Bronchial epithelial cell (primary cell): Measurements from ENCODE around the gene ZBED4. TPM values are rescaled to one million over a fixed set of nuclear protein-coding genes. Genes with fewer than 3 reads are reported as not detected.

Experiments
- DNase-seq: peaks from one replicate; pipeline ENCODE4 v3.0.0-alpha.2; 2010; ENCODE audit warnings: low read depth
- FAIRE-seq: peaks from 2 replicates; lab custom pipeline; 2011; peaks lifted over from hg19 to GRCh38; lab: Jason Lieb, UNC
- H3K27me3 ChIP-seq: 2 replicates; pipeline ENCODE4 v1.5.1; 2011; ENCODE audit warnings: low read length; ENCODE audit not compliant: control insufficient read depth, insufficient read depth
- H3K36me3 ChIP-seq: 2 replicates; pipeline ENCODE4 v1.5.1; 2011; ENCODE audit warnings: low read length; ENCODE audit not compliant: control insufficient read depth, insufficient read depth
- H3K4me3 ChIP-seq: 2 replicates; pipeline ENCODE4 v1.5.1; 2011; ENCODE audit warnings: mild to moderate bottlenecking, low read depth, low read length, control low read depth
- CTCF ChIP-seq: IDR thresholded peaks from 2 replicates; pipeline ENCODE4 v1.5.1; 2011; ENCODE audit warnings: mild to moderate bottlenecking, moderate library complexity, low read length, control low read depth, inconsistent platforms; ENCODE audit not compliant: insufficient read depth, severe bottlenecking
- total RNA-seq: library from RNA; depleted of rRNA; stranded (reverse); fragments of >200 nt; gene quantifications from 2 replicates; pipeline ENCODE4 v1.2.1, GENCODE V29; 2014

ZBED4 gene
- total RNA-seq, 1 donor from 2014 or later = 14.0 TPM

- no peak for FAIRE-seq
- no peaks in the 10 kb centered on the region for H3K36me3 ChIP-seq
Observed at GRCh38 chr22:49867303-49868265, 13.9 kb downstream of the ZBED4 start.

DNA sequence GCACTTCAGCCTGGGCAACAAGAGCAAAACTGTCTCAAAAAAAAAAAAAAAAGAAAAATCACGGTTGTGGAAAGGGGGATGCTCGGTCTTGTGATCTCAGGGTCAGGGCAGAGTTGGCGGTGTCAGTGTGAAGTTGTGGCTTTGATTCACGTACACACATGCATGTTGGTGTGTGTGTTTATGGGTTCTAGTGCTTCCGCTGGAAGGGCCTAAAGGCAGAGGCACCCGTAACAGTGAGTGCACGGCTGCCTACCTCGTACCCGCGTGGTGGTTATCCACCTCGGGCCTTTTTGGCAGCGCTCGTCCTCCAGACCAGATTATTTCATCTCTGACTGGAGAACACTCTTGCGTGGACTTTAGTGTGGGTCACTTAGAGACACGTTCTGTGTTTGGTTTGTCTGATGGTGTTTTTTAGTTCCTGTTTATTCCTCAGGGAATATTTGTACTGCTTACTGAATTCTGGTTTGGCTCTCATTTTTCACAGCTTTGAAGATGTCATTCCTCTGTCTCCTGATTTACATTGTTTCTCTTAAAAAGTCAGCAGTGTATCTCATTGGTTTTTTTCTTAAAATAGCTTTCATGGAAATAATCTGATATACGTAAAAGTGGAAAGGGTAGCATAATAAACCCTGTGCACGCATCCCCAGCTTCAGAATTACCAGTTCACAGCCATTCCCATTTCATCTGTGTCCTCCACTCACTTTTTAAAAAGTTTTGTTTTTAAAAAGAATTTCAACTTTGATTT lies 15.6 kb downstream of the ZBED4 start:
- H3K4me3 ChIP-seq = no peak overlapping the region
- TF ChIP-seq CTCF = no peak
- no peaks in the 10 kb centered on the region for H3K27me3 ChIP-seq
- H3K36me3 ChIP-seq = no peaks in the 10 kb centered on the region
- FAIRE-seq (peak; percentile 43), DNase-seq (no peak)

More at GRCh38 chr22:49867303-49868265, 13.9 kb downstream of the ZBED4 start:
- DNase-seq = no peak
- no peak for TF ChIP-seq CTCF
- H3K4me3 ChIP-seq = no peak overlapping the region
- no peaks in the 10 kb centered on the region for H3K27me3 ChIP-seq

DNA sequence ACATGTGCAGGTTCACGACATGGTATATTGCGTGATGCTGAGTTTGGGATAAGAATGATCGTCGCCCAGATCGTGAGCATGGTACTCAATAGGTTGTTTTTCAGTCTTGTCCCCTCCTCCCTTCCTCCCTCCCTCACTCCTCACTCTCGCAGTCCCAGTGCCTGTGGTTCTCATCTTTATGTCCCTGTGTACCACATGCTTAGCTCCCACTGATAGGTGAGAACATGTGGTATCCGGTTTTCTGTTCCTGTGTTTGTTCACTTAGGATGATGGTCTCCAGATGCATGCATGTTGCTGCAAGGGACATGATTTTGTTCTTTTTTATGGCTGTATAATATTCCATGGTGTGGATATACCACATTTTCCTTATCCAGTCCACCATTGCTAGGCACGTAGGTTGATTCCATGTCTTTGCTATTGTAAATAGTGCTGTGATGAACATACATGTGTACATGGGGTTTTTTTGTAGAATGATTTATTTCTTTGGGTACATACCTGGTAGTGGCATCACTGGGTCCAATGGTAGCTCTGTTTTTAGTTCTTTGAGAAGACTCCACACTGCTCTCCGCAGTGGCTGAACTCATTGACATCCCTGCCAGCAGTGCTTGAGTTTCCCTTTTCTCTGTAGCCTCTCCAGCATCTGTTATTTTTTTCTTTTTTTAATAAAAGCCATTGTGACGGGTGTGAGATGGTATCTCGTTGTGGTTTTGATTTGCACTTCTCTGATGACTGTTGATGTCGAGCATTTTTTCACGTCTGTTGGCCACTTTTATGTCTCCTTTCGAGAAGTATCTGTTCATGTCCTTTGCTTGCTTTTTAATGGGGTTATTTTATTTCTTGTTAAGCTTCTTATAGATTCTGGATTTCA lies 16.4 kb downstream of the ZBED4 start:
- no peaks in the 10 kb centered on the region for H3K27me3 ChIP-seq
- H3K36me3 ChIP-seq = no peaks in the 10 kb centered on the region
- peak; percentile 70 for FAIRE-seq
- TF ChIP-seq CTCF = no peak
- H3K4me3 ChIP-seq = no peak overlapping the region
- no peak for DNase-seq

- Histone ChIP-seq H3K4me3 (no peak overlapping the region), H3K27me3 (no peaks in the 10 kb centered on the region), H3K36me3 (no peaks in the 10 kb centered on the region)
- TF ChIP-seq CTCF = no peak
- FAIRE-seq = no peak
- no peak for DNase-seq
Observed at GRCh38 chr22:49871482-49871881, 17.8 kb downstream of the ZBED4 start.

DNA sequence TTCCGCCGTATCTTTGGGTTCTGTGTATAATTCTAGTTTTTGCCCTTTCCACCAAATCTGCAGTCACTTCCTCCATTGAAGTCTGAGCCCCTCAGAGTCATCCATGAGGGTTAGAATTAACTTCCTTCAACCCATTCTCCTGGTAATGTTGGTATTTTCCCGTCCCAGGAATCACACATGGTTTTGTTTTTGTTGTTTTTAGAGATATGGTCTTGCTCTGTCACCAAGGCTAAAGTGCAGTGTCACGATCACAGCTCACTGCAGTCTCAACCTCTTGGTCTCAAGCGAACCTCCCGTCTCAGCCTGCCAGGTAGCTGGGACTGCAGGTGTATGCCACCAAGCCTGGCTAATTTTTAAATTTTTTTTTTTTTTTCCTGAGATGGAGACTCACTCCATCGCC lies 18.7 kb downstream of the ZBED4 start:
- Histone ChIP-seq H3K36me3 (no peaks in the 10 kb centered on the region), H3K4me3 (no peak overlapping the region), H3K27me3 (no peaks in the 10 kb centered on the region)
- TF ChIP-seq CTCF = no peak
- FAIRE-seq (no peak), DNase-seq (no peak)
